H1 (cell line): ENCODE results near the gene PI4KB. TPM values are rescaled to one million over a fixed set of nuclear protein-coding genes. Genes with fewer than 3 reads are reported as not detected.

Experiments
- CTCF ChIA-PET: fragments of 300-600 bp; sonication (Branson Sonifier 250); formaldehyde crosslinking; loops from one replicate; lab custom pipeline; 2021; ENCODE audit not compliant: partially characterized antibody; lab: Charles Lee
- POLR2A ChIA-PET: fragments of 300-600 bp; sonication (Branson Sonifier 250); formaldehyde crosslinking; loops from one replicate; lab custom pipeline; 2021; ENCODE audit warnings: inconsistent platforms; ENCODE audit not compliant: partially characterized antibody; lab: Charles Lee
- DNase-seq, 2 experiments: peaks; one replicate each; pipeline versions ENCODE4 v3.0.0 to v3.0.0-alpha.2; 2010 to 2022; ENCODE audit warnings: low spot score in 2 of 2, low read depth in 1 of 2, mixed read lengths in 1 of 2
- FAIRE-seq: peaks from 2 replicates; lab custom pipeline; 2011; peaks lifted over from hg19 to GRCh38; lab: Jason Lieb, UNC
- H2AFZ ChIP-seq: 2 replicates; pipeline ENCODE4 v1.8.1; 2012; ENCODE audit warnings: low read length, inconsistent platforms
- H2AK5ac ChIP-seq: 2 replicates; pipeline ENCODE4 v1.6.1; 2013; ENCODE audit warnings: low read depth, low read length
- H2BK120ac ChIP-seq: replicated peaks from 2 replicates; pipeline ENCODE3; 2013; ENCODE audit warnings: low read depth, low read length, inconsistent platforms
- H2BK12ac ChIP-seq: 2 replicates; pipeline ENCODE4 v1.6.1; 2013; ENCODE audit warnings: low read depth, low read length
- H2BK15ac ChIP-seq: 2 replicates; pipeline ENCODE4 v1.6.1; 2013; ENCODE audit warnings: low read length
- H2BK20ac ChIP-seq: 2 replicates; pipeline ENCODE4 v1.6.1; 2013; ENCODE audit warnings: low read length
- H2BK5ac ChIP-seq: 2 replicates; pipeline ENCODE4 v1.6.1; 2013; ENCODE audit warnings: low read depth, low read length
- H3K14ac ChIP-seq: 2 replicates; pipeline ENCODE4 v1.6.1; 2013; ENCODE audit warnings: inconsistent platforms; ENCODE audit not compliant: insufficient read length
- H3K18ac ChIP-seq: 2 replicates; pipeline ENCODE4 v1.6.1; 2013; ENCODE audit warnings: low read length; ENCODE audit errors: extremely low read depth
- H3K23ac ChIP-seq: 2 replicates; pipeline ENCODE4 v1.6.1; 2013; ENCODE audit warnings: inconsistent platforms; ENCODE audit not compliant: insufficient read length
- H3K23me2 ChIP-seq: 2 replicates; pipeline ENCODE4 v1.6.1; 2013; ENCODE audit warnings: low read depth, low read length
- H3K27ac ChIP-seq: 2 replicates; pipeline ENCODE4 v1.6.1; 2011; ENCODE audit warnings: low read depth, low read length, inconsistent platforms
- H3K27me3 ChIP-seq, 4 experiments: replicated peaks in 1 of 4; 1 replicate in 1 of 4; 2 replicates in 3 of 4; pipeline versions ENCODE4 v1.6.1 to v1.8.1; 2011 to 2013; ENCODE audit warnings: low read length in 3 of 4, mild to moderate bottlenecking in 3 of 4, inconsistent platforms in 2 of 4, mixed read lengths in 2 of 4, moderate library complexity in 1 of 4; ENCODE audit not compliant: control insufficient read depth in 3 of 4, insufficient read depth in 3 of 4; ENCODE audit errors: extremely low read depth in 1 of 4
- H3K36me3 ChIP-seq, 4 experiments: 2 replicates each; pipeline versions ENCODE4 v1.6.1 to v1.8.1; 2011 to 2013; ENCODE audit warnings: mild to moderate bottlenecking in 4 of 4, low read length in 3 of 4, moderate library complexity in 2 of 4, control low read depth in 1 of 4, inconsistent platforms in 1 of 4; ENCODE audit not compliant: insufficient read depth in 4 of 4, control insufficient read depth in 2 of 4
- H3K4ac ChIP-seq: replicated peaks from 2 replicates; pipeline ENCODE3; 2013; ENCODE audit warnings: low read length, low read depth, mixed read lengths, inconsistent platforms; ENCODE audit not compliant: insufficient read length
- H3K4me1 ChIP-seq, 4 experiments: replicated peaks in 1 of 4; 1 replicate in 1 of 4; 2 replicates in 3 of 4; pipeline versions ENCODE4 v1.6.1 to v1.8.1; 2011 to 2013; ENCODE audit warnings: low read length in 3 of 4, inconsistent platforms in 2 of 4, mixed read lengths in 1 of 4; ENCODE audit not compliant: insufficient read depth in 4 of 4, control insufficient read depth in 3 of 4
- H3K4me2 ChIP-seq, 2 experiments: 2 replicates each; pipeline versions ENCODE4 v1.6.1 to v1.8.1; 2011 to 2013; ENCODE audit warnings: low read depth in 2 of 2, low read length in 2 of 2, control low read depth in 1 of 2, inconsistent platforms in 1 of 2, mild to moderate bottlenecking in 1 of 2; ENCODE audit not compliant: insufficient read depth in 1 of 2
- H3K4me3 ChIP-seq, 4 experiments: fragments of 200-600, 300-600 bp in 1 of 4; sonication (generic), shearing (Covaris generic), sonication (Bioruptor Twin) in 1 of 4; 2 replicates each; pipeline versions ENCODE4 v1.5.1 to v1.8.1; 2011 to 2016; ENCODE audit warnings: low read length in 4 of 4, low read depth in 3 of 4, control low read depth in 2 of 4, inconsistent platforms in 2 of 4, mild to moderate bottlenecking in 2 of 4, mixed read lengths in 1 of 4, moderate library complexity in 1 of 4; ENCODE audit not compliant: insufficient read depth in 2 of 4; ENCODE audit errors: extremely low read depth in 1 of 4
- H3K56ac ChIP-seq: replicated peaks from 2 replicates; pipeline ENCODE3; 2013; ENCODE audit warnings: low read depth, mild to moderate bottlenecking, mixed read lengths, low read length, inconsistent platforms; ENCODE audit not compliant: insufficient read length
- H3K79me1 ChIP-seq: 2 replicates; pipeline ENCODE4 v1.6.1; 2013; ENCODE audit warnings: low read depth, low read length, control low read depth
- H3K79me2 ChIP-seq, 2 experiments: 2 replicates each; pipeline versions ENCODE4 v1.6.1 to v1.8.1; 2012 to 2013; ENCODE audit warnings: low read length in 2 of 2, mild to moderate bottlenecking in 2 of 2, inconsistent platforms in 1 of 2; ENCODE audit not compliant: insufficient read depth in 2 of 2, control insufficient read depth in 1 of 2
- H3K9ac ChIP-seq, 4 experiments: replicated peaks in 1 of 4; 1 replicate in 1 of 4; 2 replicates in 3 of 4; pipeline versions ENCODE4 v1.6.1 to v1.8.1; 2011 to 2013; ENCODE audit warnings: low read depth in 3 of 4, low read length in 3 of 4, control low read depth in 2 of 4, mild to moderate bottlenecking in 2 of 4, moderate library complexity in 2 of 4, inconsistent platforms in 1 of 4; ENCODE audit errors: extremely low read depth in 1 of 4
- H3K9me3 ChIP-seq, 2 experiments: 2 replicates each; pipeline versions ENCODE4 v1.6.1 to v1.8.1; 2012 to 2013; ENCODE audit warnings: mild to moderate bottlenecking in 2 of 2, moderate library complexity in 2 of 2, control low read depth in 1 of 2, inconsistent platforms in 1 of 2, low read depth in 1 of 2, low read length in 1 of 2, mixed read lengths in 1 of 2; ENCODE audit not compliant: insufficient read depth in 2 of 2
- H4K20me1 ChIP-seq, 2 experiments: replicated peaks in 1 of 2; 2 replicates each; pipeline versions ENCODE3 to v1.8.1; 2011 to 2013; ENCODE audit warnings: inconsistent platforms in 2 of 2, low read length in 2 of 2, mild to moderate bottlenecking in 1 of 2; ENCODE audit not compliant: insufficient read depth in 2 of 2, control insufficient read depth in 1 of 2
- H4K5ac ChIP-seq: 2 replicates; pipeline ENCODE4 v1.6.1; 2013; ENCODE audit warnings: low read length, low read depth, mixed read lengths, inconsistent platforms; ENCODE audit not compliant: insufficient read length
- H4K8ac ChIP-seq: 2 replicates; pipeline ENCODE4 v1.8.0; 2013; ENCODE audit warnings: mild to moderate bottlenecking, moderate library complexity, low read length, inconsistent platforms; ENCODE audit not compliant: insufficient read depth; ENCODE audit errors: extremely low read depth
- H4K91ac ChIP-seq: replicated peaks from 2 replicates; pipeline ENCODE3; 2013; ENCODE audit warnings: low read length, mixed read lengths, inconsistent platforms; ENCODE audit not compliant: insufficient read length
- EZH2 ChIP-seq: fragments of 200-600 bp; sonication (generic); IDR thresholded peaks from 2 replicates; pipeline ENCODE4 v1.7.1; 2012; ENCODE audit warnings: low read depth, mild to moderate bottlenecking, moderate library complexity, low read length, inconsistent platforms; ENCODE audit not compliant: severe bottlenecking
- JUND ChIP-seq: IDR thresholded peaks from 2 replicates; pipeline ENCODE4 v1.6.1; 2011; ENCODE audit warnings: mild to moderate bottlenecking, improper control_type of control experiment, low read length
- NANOG ChIP-seq: IDR thresholded peaks from 2 replicates; pipeline ENCODE4 v1.6.1; 2011; ENCODE audit warnings: low read length, low read depth, mild to moderate bottlenecking, inconsistent platforms; ENCODE audit not compliant: insufficient read depth, poor library complexity, severe bottlenecking
- SRF ChIP-seq: IDR thresholded peaks from 2 replicates; pipeline ENCODE4 v1.6.1; 2011; ENCODE audit warnings: mild to moderate bottlenecking, low read depth, low read length, moderate library complexity
- TCF12 ChIP-seq: IDR thresholded peaks from 2 replicates; pipeline ENCODE4 v1.6.1; 2011; ENCODE audit warnings: low read depth, mild to moderate bottlenecking, low read length
- WGBS, 2 experiments: shearing (Covaris generic) in 1 of 2; methylation state at CpG; one replicate each; pipeline versions ENCODE4 v1.1.6 to v1.1.7; 2013 to 2015; ENCODE audit warnings: low lambda C conversion rate in 2 of 2, mixed read lengths in 2 of 2, inconsistent platforms in 1 of 2, low coverage in 1 of 2, missing lambda C conversion rate in 1 of 2; ENCODE audit not compliant: insufficient replicate concordance in 2 of 2, insufficient coverage in 1 of 2, insufficient read length in 1 of 2; ENCODE audit errors: extremely low coverage in 1 of 2, missing lambda C conversion rate in 1 of 2; 5-methylcytosine and 5-hydroxymethylcytosine counted together
- polyA plus RNA-seq, 7 experiments: library from polyadenylated mRNA; depleted of rRNA in 3 of 7; stranded (reverse) in 5 of 7; unstranded in 2 of 7; fragments of >200 nt in 5 of 7; fragments of 200-250 nt in 2 of 7; gene quantifications; 1 replicate in 5 of 7; 2 replicates in 1 of 7; 4 replicates in 1 of 7; pipeline versions ENCODE4 v1.2.1 to v1.2.3, GENCODE V29; 2011 to 2013; ENCODE audit warnings: missing spikeins in 2 of 7, mixed read lengths in 2 of 7
- total RNA-seq: library from RNA; stranded (reverse); fragmentation: NEBNext Ultra II Directional; extraction: Animal tissue kit (Norgen Biotek cat#: 25700); gene quantifications from 2 replicates; pipeline ENCODE4 v1.2.1, GENCODE V29; 2021

Gene PI4KB
- total and polyA plus RNA-seq, 2 of the 8 experiments (the other 6 are each of a cell fraction or from before 2014, with no cell fraction given): 30.1 to 37.1 TPM

GRCh38 chr1:151367658-151368392 lies 40.6 kb upstream of the PI4KB start:
- no peak overlapping the region for H4K5ac ChIP-seq
- H3K9ac ChIP-seq: no peak overlapping the region
- POLR2A ChIA-PET: interaction anchor here (1.0 to 1.8 kb wide), 7 partner anchors 11 to 35 kb away, joined by 3 to 7 read pairs (median 3); partner anchors contain the start of gene RFX5
- H3K36me3 ChIP-seq: peaks cover 0 to 9% (median 0%) of the 10 kb centered on the region in 4 experiments; a peak in 3 of 8 replicates
- H3K23ac ChIP-seq: no peak overlapping the region
- no peak overlapping the region for H2BK15ac ChIP-seq
- H2AFZ ChIP-seq: no peak overlapping the region
- no peaks in the 10 kb centered on the region for H4K20me1 ChIP-seq
- CTCF ChIA-PET: interaction anchor here (1.2 to 2.5 kb wide), 6 partner anchors 11 to 38 kb away, joined by 3 to 9 read pairs (median 5); partner anchors contain the start of gene PSMB4
- DNase-seq (no peak), FAIRE-seq (no peak)
- no peak overlapping the region for H2AK5ac ChIP-seq
- H3K79me1 ChIP-seq: no peaks in the 10 kb centered on the region
- H3K4ac ChIP-seq: no peak overlapping the region
- no peak overlapping the region for H3K14ac ChIP-seq
- no peak overlapping the region for H2BK12ac ChIP-seq
- peaks cover 2 to 3% of the 10 kb centered on the region in 2 experiments; a peak in 3 of 4 replicates for H3K9me3 ChIP-seq
- H3K23me2 ChIP-seq: peaks cover 2% of the 10 kb centered on the region; the same call in 1 of the 2 replicates
- no peak overlapping the region for H4K91ac ChIP-seq
- H4K8ac ChIP-seq: no peak overlapping the region
- H3K4me3 ChIP-seq: no peak overlapping the region
- no peak overlapping the region for H2BK20ac ChIP-seq
- H3K27ac ChIP-seq: no peak overlapping the region
- 92% methylated on average over 8 of the region's 8 CpGs; no CpG with 5 or more reads in 1 of the 2 experiments for WGBS, 2 experiments
- no peak overlapping the region for H3K4me2 ChIP-seq
- H2BK120ac ChIP-seq: no peak overlapping the region
- H3K18ac ChIP-seq: no peak overlapping the region
- no peaks in the 10 kb centered on the region for H3K27me3 ChIP-seq
- TF ChIP-seq EZH2: no peak
- TF ChIP-seq JUND: no peak
- TF ChIP-seq TCF12: no peak
- TF ChIP-seq NANOG: no peak
- no peak for TF ChIP-seq SRF
- peaks cover 0 to 8% (median 6%) of the 10 kb centered on the region in 4 experiments; a peak in 6 of 7 replicates for H3K4me1 ChIP-seq
- no peak overlapping the region for H2BK5ac ChIP-seq
- no peak overlapping the region for H3K56ac ChIP-seq
- H3K79me2 ChIP-seq: no peaks in the 10 kb centered on the region
